IMR-90 (cell line): ENCODE results near the gene SLC4A11. TPM values are rescaled to one million over a fixed set of nuclear protein-coding genes. Genes with fewer than 3 reads are reported as not detected.

Experiments used
- ATAC-seq: fragments of 200-7000 bp; cut with Tn5 transposase; 2 replicates; pipeline ENCODE4 v1.9.1; 2020; ENCODE audit warnings: low read depth, mild to moderate bottlenecking, moderate library complexity
- BruUV-seq: library from RNA; stranded (reverse); fragments of 400-500 nt; replicated peaks from 2 replicates; lab custom pipeline; 2021; lab: Mats Ljungman, UMichigan
- CTCF ChIA-PET: fragments of 300-600 bp; formaldehyde crosslinking; extraction: SDS; loops from one replicate; lab custom pipeline; 2021; ENCODE audit warnings: antibody characterized with exemption; lab: Yijun Ruan, JAX
- POLR2A ChIA-PET: fragments of 300-600 bp; sonication (Branson Sonifier 250); formaldehyde crosslinking; loops from one replicate; lab custom pipeline; 2022; ENCODE audit warnings: antibody characterized with exemption; ENCODE audit not compliant: unreplicated experiment; lab: Charles Lee
- DNase-seq: peaks from one replicate; pipeline ENCODE4 v3.0.0; 2013
- H2AFZ ChIP-seq: replicated peaks from 2 replicates; pipeline ENCODE3; 2013; ENCODE audit warnings: low read length, mild to moderate bottlenecking; ENCODE audit not compliant: poor library complexity
- H2AK5ac ChIP-seq: 2 replicates; pipeline ENCODE4 v1.6.1; 2013; ENCODE audit warnings: low read depth, low read length, inconsistent platforms
- H2AK9ac ChIP-seq: replicated peaks from 2 replicates; pipeline ENCODE3; 2013; ENCODE audit warnings: mild to moderate bottlenecking, low read depth, low read length, moderate library complexity; ENCODE audit not compliant: poor library complexity
- H2BK120ac ChIP-seq: 2 replicates; pipeline ENCODE4 v1.6.1; 2013; ENCODE audit warnings: low read depth, low read length, inconsistent platforms
- H2BK15ac ChIP-seq: 3 replicates; pipeline ENCODE4 v1.6.1; 2013; ENCODE audit warnings: low read depth, low read length, inconsistent platforms
- H2BK20ac ChIP-seq: 2 replicates; pipeline ENCODE4 v1.6.1; 2013; ENCODE audit warnings: low read depth, mild to moderate bottlenecking, inconsistent platforms, low read length, moderate library complexity
- H2BK5ac ChIP-seq: 2 replicates; pipeline ENCODE4 v1.6.1; 2013; ENCODE audit warnings: mild to moderate bottlenecking, low read depth, low read length, inconsistent platforms; ENCODE audit not compliant: poor library complexity, severe bottlenecking
- H3K14ac ChIP-seq: replicated peaks from 2 replicates; pipeline ENCODE4 v1.6.1; 2013; ENCODE audit warnings: low read depth, low read length, inconsistent platforms
- H3K18ac ChIP-seq: 2 replicates; pipeline ENCODE4 v1.6.1; 2013; ENCODE audit warnings: low read depth, low read length, control low read depth
- H3K23ac ChIP-seq: 2 replicates; pipeline ENCODE4 v1.6.1; 2013; ENCODE audit warnings: low read depth, low read length, inconsistent platforms
- H3K27ac ChIP-seq: 2 replicates; pipeline ENCODE4 v1.5.1; 2013; ENCODE audit warnings: mild to moderate bottlenecking, control low read depth, low read length; ENCODE audit not compliant: insufficient read depth
- H3K27me3 ChIP-seq: 2 replicates; pipeline ENCODE4 v1.6.1; 2013; ENCODE audit warnings: low read length; ENCODE audit not compliant: control insufficient read depth, insufficient read depth
- H3K36me3 ChIP-seq: 2 replicates; pipeline ENCODE4 v1.6.1; 2013; ENCODE audit warnings: low read length, mixed read lengths; ENCODE audit not compliant: control insufficient read depth, insufficient read depth
- H3K4ac ChIP-seq: 2 replicates; pipeline ENCODE4 v1.6.1; 2013; ENCODE audit warnings: low read depth, low read length, inconsistent platforms
- H3K4me1 ChIP-seq: 2 replicates; pipeline ENCODE4 v1.6.1; 2013; ENCODE audit warnings: low read length, mixed read lengths; ENCODE audit not compliant: control insufficient read depth, insufficient read depth
- H3K4me2 ChIP-seq: 2 replicates; pipeline ENCODE4 v1.6.1; 2013; ENCODE audit warnings: low read depth, mild to moderate bottlenecking, control low read depth, low read length, moderate library complexity
- H3K4me3 ChIP-seq: 2 replicates; pipeline ENCODE4 v1.5.1; 2013; ENCODE audit warnings: low read depth, mild to moderate bottlenecking, control low read depth, low read length, moderate library complexity; ENCODE audit not compliant: insufficient read depth
- H3K56ac ChIP-seq: 2 replicates; pipeline ENCODE4 v1.6.1; 2013; ENCODE audit warnings: low read length, inconsistent platforms; ENCODE audit not compliant: insufficient read depth; ENCODE audit errors: extremely low read depth
- H3K79me1 ChIP-seq, 2 experiments: 2 replicates each; pipeline ENCODE4 v1.6.1; 2013; ENCODE audit warnings: low read length in 2 of 2, inconsistent platforms in 1 of 2, low read depth in 1 of 2
- H3K9ac ChIP-seq: 2 replicates; pipeline ENCODE4 v1.6.1; 2013; ENCODE audit warnings: low read depth, low read length, control low read depth
- H3K9me1 ChIP-seq: 2 replicates; pipeline ENCODE4 v1.6.1; 2013; ENCODE audit warnings: low read length, inconsistent platforms; ENCODE audit not compliant: insufficient read depth
- H3K9me3 ChIP-seq: 2 replicates; pipeline ENCODE4 v1.6.1; 2013; ENCODE audit warnings: low read length; ENCODE audit not compliant: control insufficient read depth, insufficient read depth
- H4K20me1 ChIP-seq: 2 replicates; pipeline ENCODE4 v1.6.1; 2013; ENCODE audit warnings: low read length, inconsistent platforms; ENCODE audit not compliant: insufficient read depth
- H4K5ac ChIP-seq: 2 replicates; pipeline ENCODE4 v1.6.1; 2013; ENCODE audit warnings: mild to moderate bottlenecking, low read depth, low read length, control low read depth
- H4K8ac ChIP-seq, 2 experiments: 2 replicates each; pipeline ENCODE4 v1.6.1; 2013; ENCODE audit warnings: low read depth in 2 of 2, low read length in 2 of 2, control low read depth in 1 of 2, inconsistent platforms in 1 of 2
- H4K91ac ChIP-seq: 2 replicates; pipeline ENCODE4 v1.6.1; 2013; ENCODE audit warnings: low read depth, low read length, inconsistent platforms; ENCODE audit not compliant: insufficient read depth
- MAFK ChIP-seq: IDR thresholded peaks from 2 replicates; pipeline ENCODE4 v1.6.1; 2012; ENCODE audit warnings: low read depth, low read length, improper control_type of control experiment
- NFE2L2 ChIP-seq: fragments of 150-350 bp; IDR thresholded peaks from 2 replicates; pipeline ENCODE4 v1.6.1; 2016; ENCODE audit warnings: low read depth, mild to moderate bottlenecking, low read length
- RAD21 ChIP-seq: IDR thresholded peaks from 2 replicates; pipeline ENCODE4 v1.6.1; 2012; ENCODE audit warnings: low read length, improper control_type of control experiment
- WGBS, 2 experiments: methylation state at CpG; one replicate each; pipeline versions ENCODE4 v1.1.5 to v1.1.7; 2013; ENCODE audit warnings: missing lambda C conversion rate in 2 of 2; ENCODE audit not compliant: insufficient read length in 1 of 2; ENCODE audit errors: extremely low coverage in 2 of 2; 5-methylcytosine and 5-hydroxymethylcytosine counted together
- dilution Hi-C: fragments of 300-500 bp; cut with HindIII; formaldehyde crosslinking; loops from one replicate; pipeline ENCODE4 v1.14.3; 2018; ENCODE audit warnings: low sequenced_read_pairs; ENCODE audit not compliant: unreplicated experiment
- in situ Hi-C: fragments of 300-500 bp; cut with MboI; formaldehyde crosslinking; loops from 3 replicates; pipeline ENCODE4 v1.14.3; 2019; ENCODE audit warnings: low sequenced_read_pairs, inconsistent platforms, mixed read lengths
- intact Hi-C: fragments of 100-400 bp; cut with micrococcal nuclease; formaldehyde crosslinking; loops from 2 replicates; pipeline ENCODE4 v1.10.0; 2022
- polyA plus RNA-seq, 3 experiments: library from polyadenylated mRNA; depleted of rRNA; stranded (reverse); fragments of >200 nt; gene quantifications; 2 replicates each; pipeline ENCODE4 v1.2.3, GENCODE V29; 2012; ENCODE audit warnings: low replicate concordance in 1 of 3
- total RNA-seq: library from RNA; depleted of rRNA; stranded (reverse); fragments of >200 nt; gene quantifications from 2 replicates; pipeline ENCODE4 v1.2.3, GENCODE V29; 2012
- TF ChIP-seq, protein P1 (sequence below): conservative IDR thresholded peaks from 2 replicates; pipeline ENCODE4 v1.5.1; 2012; ENCODE audit warnings: mild to moderate bottlenecking, low read depth, low read length, improper control_type of control experiment

SLC4A11 gene
- total and polyA plus RNA-seq, 2 of the 4 experiments (the other 2 are of a cell fraction) = 0.36 to 0.79 TPM

DNA sequence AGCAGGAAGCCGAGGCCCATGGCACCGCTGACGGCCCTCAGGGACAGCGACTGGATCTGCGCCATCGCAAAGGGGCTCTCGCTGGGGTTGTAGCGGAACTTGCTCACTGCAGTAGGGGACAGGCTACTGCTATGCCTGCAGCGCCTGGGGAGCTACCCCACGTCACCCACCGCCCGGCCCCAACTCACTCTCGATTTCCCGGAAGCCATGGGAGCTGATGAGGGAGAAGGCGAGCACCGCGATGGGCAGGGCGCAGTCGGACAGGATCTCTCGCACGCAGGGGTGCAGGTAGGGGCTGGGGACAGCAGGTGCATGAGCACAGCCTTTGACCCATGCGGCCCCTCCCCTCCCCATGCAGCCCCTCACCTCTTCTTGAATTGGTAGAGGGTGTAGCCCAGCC is 9.8 kb downstream of the SLC4A11 start:
- H3K79me1 ChIP-seq = no peaks in the 10 kb centered on the region
- H3K4me3 ChIP-seq = no peak overlapping the region
- no peaks in the 10 kb centered on the region for H3K9me3 ChIP-seq
- no peaks in the 10 kb centered on the region for H4K20me1 ChIP-seq
- H3K36me3 ChIP-seq = peaks cover 6% of the 10 kb centered on the region; the same call in 1 of the 2 replicates
- TF ChIP-seq NFE2L2 (no peak), MAFK (no peak), RAD21 (no peak)
- TF ChIP-seq, protein P1, sequence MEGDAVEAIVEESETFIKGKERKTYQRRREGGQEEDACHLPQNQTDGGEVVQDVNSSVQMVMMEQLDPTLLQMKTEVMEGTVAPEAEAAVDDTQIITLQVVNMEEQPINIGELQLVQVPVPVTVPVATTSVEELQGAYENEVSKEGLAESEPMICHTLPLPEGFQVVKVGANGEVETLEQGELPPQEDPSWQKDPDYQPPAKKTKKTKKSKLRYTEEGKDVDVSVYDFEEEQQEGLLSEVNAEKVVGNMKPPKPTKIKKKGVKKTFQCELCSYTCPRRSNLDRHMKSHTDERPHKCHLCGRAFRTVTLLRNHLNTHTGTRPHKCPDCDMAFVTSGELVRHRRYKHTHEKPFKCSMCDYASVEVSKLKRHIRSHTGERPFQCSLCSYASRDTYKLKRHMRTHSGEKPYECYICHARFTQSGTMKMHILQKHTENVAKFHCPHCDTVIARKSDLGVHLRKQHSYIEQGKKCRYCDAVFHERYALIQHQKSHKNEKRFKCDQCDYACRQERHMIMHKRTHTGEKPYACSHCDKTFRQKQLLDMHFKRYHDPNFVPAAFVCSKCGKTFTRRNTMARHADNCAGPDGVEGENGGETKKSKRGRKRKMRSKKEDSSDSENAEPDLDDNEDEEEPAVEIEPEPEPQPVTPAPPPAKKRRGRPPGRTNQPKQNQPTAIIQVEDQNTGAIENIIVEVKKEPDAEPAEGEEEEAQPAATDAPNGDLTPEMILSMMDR = no peak
- H2BK15ac ChIP-seq = no peak overlapping the region
- H3K27me3 ChIP-seq = no peaks in the 10 kb centered on the region
- DNase-seq = no peak
- no peak overlapping the region for H2BK5ac ChIP-seq
- BruUV-seq = no TSS peak
- no peak overlapping the region for H4K8ac ChIP-seq
- H3K9me1 ChIP-seq = no peaks in the 10 kb centered on the region
- no peaks in the 10 kb centered on the region for H3K4me1 ChIP-seq
- no peak overlapping the region for H2AFZ ChIP-seq
- no peak overlapping the region for H2AK5ac ChIP-seq
- H3K4me2 ChIP-seq = no peak overlapping the region
- no peak overlapping the region for H4K91ac ChIP-seq
- H3K23ac ChIP-seq = no peak overlapping the region
- no peak overlapping the region for H3K56ac ChIP-seq
- CTCF ChIA-PET = no interaction called here
- no peak overlapping the region for H4K5ac ChIP-seq
- POLR2A ChIA-PET = no interaction called here
- no peak overlapping the region for H2BK120ac ChIP-seq
- no peak for ATAC-seq
- no peak overlapping the region for H3K27ac ChIP-seq
- 91% methylated on average over 6 of the region's 22 CpGs; no CpG with 5 or more reads in 1 of the 2 experiments for WGBS, 2 experiments
- intact Hi-C loops (no loop called here), in situ Hi-C loops (no loop called here), dilution Hi-C loops (no loop called here)
- no peak overlapping the region for H2AK9ac ChIP-seq
- H3K14ac ChIP-seq = no peak overlapping the region
- no peak overlapping the region for H3K4ac ChIP-seq
- no peak overlapping the region for H3K9ac ChIP-seq
- no peak overlapping the region for H2BK20ac ChIP-seq
- H3K18ac ChIP-seq = no peak overlapping the region
